Measurements from ENCODE around the gene DAND5.
"Not testable (repeated sequence)": the region's sequence is repeated elsewhere in the genome, so short reads cannot be mapped to it uniquely, and the experiment has no call there.

The DAND5 gene

DNA sequence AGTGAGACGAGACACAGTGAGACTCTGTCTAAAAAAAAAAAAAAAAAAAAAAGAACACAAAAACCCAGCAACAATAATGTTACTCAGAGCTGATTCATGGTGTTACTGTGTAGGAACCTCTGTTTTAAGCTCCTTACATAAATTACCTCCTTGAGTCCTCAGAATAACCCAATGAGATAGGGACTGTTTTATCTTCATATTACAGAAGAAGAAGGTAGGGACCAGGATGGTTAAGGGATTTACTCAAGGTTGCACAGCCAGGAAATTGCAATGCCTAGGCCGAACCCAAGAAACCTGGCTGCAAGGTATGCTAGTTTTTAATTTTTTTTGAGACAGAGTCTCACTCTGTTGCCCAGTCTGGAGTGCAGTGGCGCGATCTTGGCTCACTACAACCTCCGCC lies 1.5 kb upstream of the DAND5 start:
- DNase-seq = no peak

- no peak for DNase-seq
These were observed 869 bp downstream of the DAND5 start for GRCh38 chr19:12970070-12970820.

GRCh38 chr19:12973236-12973635 lies 3.9 kb downstream of the DAND5 start:
- no peak for DNase-seq

DNA sequence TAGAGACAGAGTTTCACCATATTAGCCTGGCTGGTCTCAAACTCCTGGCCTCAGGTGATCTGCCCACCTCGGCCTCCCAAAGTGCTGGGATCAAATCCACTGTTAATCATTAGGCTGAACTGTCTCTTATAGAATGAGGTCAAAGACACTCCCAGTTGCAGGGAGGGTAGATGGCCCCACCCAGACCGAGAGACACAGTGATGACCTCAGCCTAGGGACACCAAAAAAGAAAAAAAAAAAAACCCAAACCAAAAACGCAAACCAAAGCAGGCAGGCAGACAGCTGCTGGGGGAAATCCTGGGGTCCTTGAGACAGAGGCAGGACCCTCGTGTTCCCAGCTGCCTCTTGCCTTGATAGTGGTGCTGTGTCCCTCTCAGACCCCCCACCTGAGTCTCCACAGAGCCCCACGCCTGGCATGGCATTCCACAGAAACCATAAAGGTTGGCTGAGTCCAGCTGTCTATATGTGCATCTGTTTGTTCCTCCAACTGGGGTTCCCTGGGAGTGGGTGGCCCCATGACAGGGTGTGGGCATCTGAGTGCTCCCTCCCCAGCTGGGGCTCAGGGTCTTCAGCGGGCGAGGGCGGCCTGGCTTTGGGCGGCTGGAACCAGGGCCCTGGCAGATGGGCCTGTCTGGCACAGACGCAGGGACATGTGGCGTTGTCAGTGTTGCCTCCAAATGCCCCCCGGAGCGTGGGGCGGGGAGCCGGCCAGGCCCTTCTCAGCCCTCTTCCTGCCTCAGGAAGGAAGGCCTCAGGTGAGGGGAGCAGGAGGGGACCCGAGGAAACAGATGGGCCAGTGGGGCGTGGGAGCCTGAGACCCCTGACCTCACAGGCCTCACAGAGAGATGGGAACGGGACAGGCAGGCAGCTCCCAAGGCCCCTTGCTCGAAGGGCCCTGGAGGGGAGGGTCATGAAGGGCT lies 5.2 kb downstream of the DAND5 start:
- DNase-seq = no peak

GRCh38 chr19:12975221-12975741 lies 5.9 kb downstream of the DAND5 start:
- no peak for DNase-seq

DNA sequence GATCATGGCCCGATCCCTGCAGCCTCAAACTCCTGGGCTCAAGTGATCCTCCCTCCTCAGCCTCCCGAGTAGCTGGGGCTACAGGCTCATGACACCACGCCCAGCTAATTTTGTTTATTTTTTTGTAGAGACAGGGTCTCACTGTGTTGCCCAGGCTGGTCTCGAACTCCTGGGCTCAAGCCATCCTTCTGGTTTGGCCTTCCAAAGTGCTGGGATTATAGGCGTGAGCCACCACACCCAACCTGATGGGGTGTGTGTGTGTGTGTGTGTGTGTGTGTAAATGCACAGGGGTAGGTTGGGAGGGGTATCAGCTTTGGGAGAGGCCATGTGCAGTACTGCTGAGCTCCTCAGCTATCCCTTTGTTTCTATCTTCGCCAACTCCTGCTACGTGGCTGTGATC lies 6.7 kb downstream of the DAND5 start:
- DNase-seq = not testable (repeated sequence)

GRCh38 chr19:12979974-12980373 lies 10.6 kb downstream of the DAND5 start:
- DNase-seq = no peak

GRCh38 chr19:12982648-12983047 lies 13.3 kb downstream of the DAND5 start:
- no peak for DNase-seq

- no peak for DNase-seq
These were observed 13.7 kb downstream of the DAND5 start for GRCh38 chr19:12983091-12983490.

DNA sequence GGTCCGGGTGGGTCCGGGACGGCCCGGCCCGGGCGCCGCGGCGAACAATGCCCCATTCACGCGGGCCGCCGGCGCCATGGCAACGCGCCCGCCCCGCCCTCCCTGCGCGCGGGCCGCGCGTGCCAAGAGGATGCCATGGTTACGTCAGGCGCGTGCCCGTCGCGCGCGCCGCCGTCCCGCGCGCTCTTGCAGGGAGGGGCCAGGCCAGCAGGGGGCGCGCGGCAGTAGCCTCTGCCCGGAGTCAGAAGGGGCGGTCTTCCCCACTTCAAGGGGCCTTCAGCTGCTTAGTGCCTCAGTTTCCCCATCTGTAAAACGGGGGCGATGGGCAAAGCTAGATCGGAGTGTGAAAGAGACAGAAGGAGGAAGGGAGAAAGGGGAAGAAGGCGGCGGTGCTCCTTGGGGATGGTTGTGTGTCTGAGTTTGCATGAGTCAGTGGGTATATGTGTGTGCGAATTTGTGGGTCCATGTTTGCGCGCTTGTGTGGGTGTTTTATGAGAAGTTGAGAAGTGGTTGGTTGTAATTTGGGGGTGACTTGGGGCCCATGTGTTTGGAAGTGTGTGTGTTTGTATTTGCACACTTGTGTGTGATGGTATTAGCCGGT lies 14.3 kb downstream of the DAND5 start:
- DNase-seq = peak; percentile 64 to 83 (median 70)

GRCh38 chr19:12984143-12984627 lies 14.8 kb downstream of the DAND5 start:
- peak in 2 of 5 experiments; percentile 32 to 59 for DNase-seq

DNA sequence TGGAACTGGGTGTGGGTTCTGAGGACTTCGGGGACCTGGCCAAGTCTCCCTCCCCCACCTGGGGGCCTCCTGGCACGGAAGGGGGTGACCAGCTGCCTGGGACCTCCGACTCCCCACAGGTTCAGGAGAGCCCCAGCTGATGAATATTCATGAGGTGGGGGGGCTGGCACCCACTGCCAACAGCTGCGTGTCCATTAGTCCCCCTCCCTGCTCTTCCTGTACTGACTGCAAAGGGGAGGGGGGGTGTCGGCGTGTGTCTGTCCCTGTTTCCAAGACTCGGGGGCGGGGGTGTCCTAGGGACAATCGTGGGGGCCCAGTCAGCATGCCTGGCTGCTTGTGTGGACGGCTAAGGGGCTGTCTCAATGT lies 15.3 kb downstream of the DAND5 start:
- no peak for DNase-seq

DNA sequence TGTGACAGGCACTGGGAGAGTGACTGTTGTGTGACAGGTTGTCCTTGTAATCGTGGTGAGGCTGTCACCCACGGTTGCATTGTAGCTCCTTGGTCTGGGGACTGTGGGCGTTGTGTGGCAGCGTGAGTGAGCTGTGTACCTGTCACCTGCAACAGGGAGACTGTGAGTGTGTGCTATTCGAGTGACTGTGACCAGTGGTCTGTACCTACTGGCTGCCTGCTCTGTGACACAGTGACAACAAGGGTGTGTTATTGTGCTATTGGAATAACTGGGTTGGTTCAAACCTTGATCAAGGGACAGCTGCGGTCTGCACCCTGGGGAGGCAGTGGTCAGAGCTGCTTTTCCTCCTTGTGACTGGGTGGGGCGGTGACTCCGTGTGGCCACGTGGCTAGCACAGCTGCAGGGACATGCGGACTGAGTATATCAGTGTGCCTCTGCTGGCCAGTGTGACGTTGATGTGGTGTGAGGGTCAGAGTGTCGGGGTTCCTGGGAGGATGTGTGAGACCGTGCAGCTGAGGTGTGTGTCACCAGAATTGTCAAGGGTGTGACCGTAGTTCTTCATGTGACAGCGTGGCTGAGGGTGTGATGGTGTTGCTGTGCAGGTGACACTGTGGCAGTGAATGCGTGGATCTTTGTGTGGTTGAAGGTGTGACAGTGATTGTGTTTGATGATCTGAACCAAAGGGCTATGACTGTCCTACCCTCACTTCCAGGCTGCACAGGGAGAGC lies 15.8 kb downstream of the DAND5 start:
- DNase-seq = peak in 1 of 5 experiments; percentile 74

DNA sequence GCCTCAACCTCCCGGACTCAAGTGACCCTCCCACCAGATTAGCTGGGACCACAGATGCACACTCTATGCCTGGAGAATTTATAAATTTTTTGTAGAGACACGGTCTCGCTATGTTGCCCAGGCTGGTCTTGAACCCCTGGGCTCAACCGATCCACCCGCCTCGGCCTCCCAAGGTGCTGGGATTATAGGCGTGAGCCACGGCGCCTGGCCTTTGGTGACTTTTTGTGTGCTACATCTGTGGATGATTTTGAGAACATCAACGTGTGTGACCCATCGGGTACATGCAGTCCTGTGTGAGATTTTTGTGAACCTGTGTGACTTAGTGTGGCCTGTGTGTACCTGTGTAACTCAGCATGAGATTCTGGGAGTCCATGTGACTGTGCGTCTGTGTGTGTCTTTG lies 17.4 kb downstream of the DAND5 start:
- DNase-seq = no peak

GRCh38 chr19:12987190-12987589 lies 17.8 kb downstream of the DAND5 start:
- DNase-seq = no peak

DNA sequence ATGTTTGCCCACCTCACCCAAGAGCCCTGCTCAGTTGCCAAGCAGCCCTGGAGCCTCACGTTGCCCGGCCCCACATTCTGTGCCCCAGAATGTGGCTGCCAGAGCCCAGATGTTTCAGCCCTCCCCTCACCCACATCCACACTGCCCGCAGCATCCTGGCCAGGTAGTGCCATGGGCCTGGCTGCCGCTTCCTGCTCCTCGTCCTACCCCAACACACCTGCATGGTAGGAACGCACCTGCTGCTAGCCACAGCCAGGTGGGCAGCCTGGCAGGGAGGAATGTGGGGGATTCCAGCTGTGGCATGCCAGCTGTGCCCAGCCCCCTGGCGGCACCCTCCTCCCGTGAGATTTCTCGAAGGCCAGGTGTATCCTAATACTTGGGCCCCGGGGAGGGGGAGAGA lies 18.4 kb downstream of the DAND5 start:
- no peak for DNase-seq

GRCh38 chr19:12990431-12990830 lies 21.1 kb downstream of the DAND5 start:
- no peak for DNase-seq

DNA sequence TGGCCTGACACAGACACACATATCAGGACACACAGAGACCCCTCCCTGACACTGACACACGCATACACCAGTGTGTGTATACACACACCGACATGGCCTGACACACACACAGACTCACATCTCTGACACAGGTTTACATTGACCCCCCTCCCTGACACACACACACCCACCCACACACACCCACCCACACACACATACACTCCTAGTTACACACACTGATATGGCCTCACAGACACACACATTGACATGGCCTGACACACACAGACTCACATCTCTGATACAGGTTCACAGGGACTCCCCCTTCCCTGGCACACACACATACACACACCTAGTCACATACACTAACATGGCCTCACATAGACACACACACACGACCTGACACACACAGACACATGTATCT lies 21.5 kb downstream of the DAND5 start:
- DNase-seq = no peak

GRCh38 chr19:12991296-12991695 lies 21.9 kb downstream of the DAND5 start:
- DNase-seq = no peak

DNA sequence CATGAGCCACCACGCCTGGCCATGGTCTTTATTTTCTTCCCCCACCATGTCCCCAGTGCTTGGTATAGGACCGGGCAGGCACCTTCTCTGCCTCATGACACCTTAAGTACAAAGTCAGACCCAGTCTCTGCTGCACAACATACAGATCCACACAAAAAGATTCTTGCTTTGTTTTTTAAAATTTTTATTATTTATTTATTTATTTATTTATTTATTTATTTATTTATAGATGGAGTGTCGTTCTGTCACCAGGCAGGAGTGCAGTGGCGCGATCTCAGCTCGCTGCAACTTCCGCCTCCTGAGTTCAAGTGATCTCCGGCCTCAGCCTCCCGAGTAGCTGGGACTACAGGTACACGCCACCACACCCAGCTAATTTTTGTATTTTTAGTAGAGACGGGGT lies 23.4 kb downstream of the DAND5 start:
- no peak for DNase-seq

DNA sequence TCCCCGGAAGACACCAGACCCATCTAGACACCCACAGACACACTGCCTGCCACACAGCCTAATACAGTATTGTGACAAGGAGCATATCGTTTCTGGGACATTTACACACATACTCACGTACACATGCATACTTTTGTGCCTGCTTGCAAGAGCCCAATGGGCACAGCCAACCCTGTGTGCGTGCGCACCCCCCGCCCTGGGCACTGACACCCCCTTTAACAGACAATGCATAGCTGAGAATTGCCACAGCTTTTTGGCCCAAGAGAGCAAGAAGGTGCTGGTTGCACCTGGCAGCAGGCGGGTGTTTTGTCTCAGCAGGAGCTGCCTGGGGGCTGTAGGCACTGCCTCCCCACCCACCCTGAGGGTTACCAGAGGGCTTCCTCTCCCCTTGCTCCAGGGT lies 24.2 kb downstream of the DAND5 start:
- no peak for DNase-seq

Data from T-helper 2 cell (primary cell).